Measurements from ENCODE around the gene PIEZO1.

The PIEZO1 gene

GRCh38 chr16:88699180-88699579, 85.8 kb downstream of the PIEZO1 start:
- DNase-seq: no peak

GRCh38 chr16:88698646-88699045, 86.4 kb downstream of the PIEZO1 start:
- DNase-seq: no peak

GRCh38 chr16:88697831-88698615, 87.0 kb downstream of the PIEZO1 start:
- no peak for DNase-seq

- no peak for DNase-seq
Measured at GRCh38 chr16:88697116-88697830, 87.7 kb downstream of the PIEZO1 start.

GRCh38 chr16:88696441-88696840, 88.6 kb downstream of the PIEZO1 start:
- no peak for DNase-seq

- no peak for DNase-seq
Measured at GRCh38 chr16:88695753-88696152, 89.3 kb downstream of the PIEZO1 start.

GRCh38 chr16:88695218-88695617, 89.8 kb downstream of the PIEZO1 start:
- no peak for DNase-seq

- no peak for DNase-seq
Measured at GRCh38 chr16:88694221-88695087, 90.6 kb downstream of the PIEZO1 start.

- no peak for DNase-seq
Measured at GRCh38 chr16:88693420-88694177, 91.4 kb downstream of the PIEZO1 start.

GRCh38 chr16:88692861-88693260, 92.2 kb downstream of the PIEZO1 start:
- DNase-seq: no peak

GRCh38 chr16:88691924-88692560, 93.0 kb downstream of the PIEZO1 start:
- no peak for DNase-seq

- DNase-seq: no peak
Measured at GRCh38 chr16:88691129-88691813, 93.7 kb downstream of the PIEZO1 start.

GRCh38 chr16:88690341-88691128, 94.5 kb downstream of the PIEZO1 start:
- DNase-seq: no peak

- DNase-seq: peak; percentile 32
Measured at GRCh38 chr16:88688013-88688778, 96.8 kb downstream of the PIEZO1 start.

- DNase-seq: no peak
Measured at GRCh38 chr16:88687676-88688012, 97.4 kb downstream of the PIEZO1 start.

GRCh38 chr16:88687254-88687576, 97.8 kb downstream of the PIEZO1 start:
- no peak for DNase-seq

- peak; percentile 31 for DNase-seq
Measured at GRCh38 chr16:88686439-88687253, 98.4 kb downstream of the PIEZO1 start, which contains the start of gene SNAI3. Gene SNAI3, minus strand, starts transcription at chr16:88686507. Its CDS starts 101 bp downstream, at chr16:88686406.

- DNase-seq: no peak
Measured at GRCh38 chr16:88686062-88686438, 99.0 kb downstream of the PIEZO1 start.
